Measurements from ENCODE around the gene MMP24.

- no peak for TF ChIP-seq CTCF (conservative IDR thresholded peaks at IDR 0.05; ENCODE audit: low read length)
- no peak for TF ChIP-seq EZH2phosphoT487 (IDR thresholded peaks at IDR 0.05; ENCODE audit: borderline replicate concordance, low read depth, low read length)
These were observed 26.5 kb downstream of the MMP24 start for GRCh38 chr20:35253010-35253409.
